ENCODE measurements around the gene PRPF8. TPM values are rescaled to one million over a fixed set of nuclear protein-coding genes. Genes with fewer than 3 reads are reported as not detected.

PRPF8 gene
- total and polyA plus RNA-seq, 2 of the 13 experiments (the other 11 are each of a cell fraction or from before 2014, with no cell fraction given) = 112 to 179 TPM

GRCh38 chr17:1611715-1612114 is 73.0 kb downstream of the PRPF8 start:
- ChIA-PET POLR2A (interaction anchor here (1.0 kb wide), 1 partner anchor 14 kb away, joined by 3 read pairs; no protein-coding TSS in a partner anchor), CTCF (ENCODE audit: low intra/inter-chr PET ratio, low total read pairs) (no interaction called here)
- Histone ChIP-seq H3K9ac (ENCODE audit: insufficient read depth, low read depth, low read length) (no peak overlapping the region), H3K4me1 (ENCODE audit: insufficient read depth, low read length) (peaks cover 29% of the 10 kb centered on the region), H3K4me3 (replicated peaks in 1 of 3; ENCODE audit: insufficient read depth in 1 of 3, low read depth in 2 of 3, low read length in 3 of 3) (no peak overlapping the region), H2AFZ (ENCODE audit: low read length) (no peak overlapping the region), H3K36me3 (replicated peaks in 1 of 2; ENCODE audit: control insufficient read depth in 1 of 2, insufficient read depth in 2 of 2, low read length in 2 of 2) (peaks cover 0 to 1% of the 10 kb centered on the region in 2 experiments; a peak in 2 of 5 replicates), H3K27ac (ENCODE audit: extremely low read length, insufficient read depth, low read length) (no peak overlapping the region), H3K27me3 (ENCODE audit: control insufficient read depth in 1 of 2, insufficient read depth in 2 of 2, low read length in 2 of 2) (no peaks in the 10 kb centered on the region), H3K79me2 (ENCODE audit: insufficient read depth, low read length) (no peaks in the 10 kb centered on the region), H3K9me3 (ENCODE audit: low read length) (no peaks in the 10 kb centered on the region), H4K20me1 (ENCODE audit: insufficient read depth, low read length) (no peaks in the 10 kb centered on the region), H3K4me2 (ENCODE audit: low read depth, low read length) (no peak overlapping the region)
- BruUV-seq (replicated peaks) = no TSS peak
- intact Hi-C loops (cut with micrococcal nuclease; ENCODE audit: unreplicated experiment) (loop anchor here (5.0 kb wide), 1 partner anchor 459 kb away; no protein-coding TSS in a partner anchor), in situ Hi-C loops (cut with HindIII; ENCODE audit: extremely low pct_ligation_motif_present, low pct_unique_long_range_greater_than_20kb) (no loop called here)
- WGBS (ENCODE audit: low lambda C conversion rate) = 97% methylated on average over 10 of the region's 10 CpGs
- FAIRE-seq (no peak), DNase-seq (ENCODE audit: low spot score) (no peak), ATAC-seq (no peak)
- TF ChIP-seq RORA (CRISPR knock-in tag; IDR thresholded peaks at IDR 0.05) = no peak
- no peak for TF ChIP-seq ZFP36 (IDR thresholded peaks at IDR 0.05; ENCODE audit: borderline replicate concordance, low read depth, low read length, partially characterized antibody)
- no peak for TF ChIP-seq ZNF280B (CRISPR knock-in tag; IDR thresholded peaks at IDR 0.05; ENCODE audit: borderline replicate concordance)
- no peak for TF ChIP-seq MLLT10 (CRISPR knock-in tag; IDR thresholded peaks at IDR 0.05)
- TF ChIP-seq NR0B2 (CRISPR knock-in tag; IDR thresholded peaks at IDR 0.05) = no peak
- TF ChIP-seq NFYC (CRISPR knock-in tag; IDR thresholded peaks at IDR 0.05) = no peak
- no peak for TF ChIP-seq NFATC3 (CRISPR knock-in tag; IDR thresholded peaks at IDR 0.05)
- no peak for TF ChIP-seq MBD4 (IDR thresholded peaks at IDR 0.05; ENCODE audit: borderline replicate concordance, low read length)
